GM12865 (cell line): ENCODE results near the gene AGTPBP1.
"Not testable (repeated sequence)": the region's sequence is repeated elsewhere in the genome, so short reads cannot be mapped to it uniquely, and the experiment has no call there.

Experiments used
- DNase-seq: peaks from one replicate; pipeline ENCODE4 v3.0.0; 2010; ENCODE audit warnings: low read depth
- H3K4me3 ChIP-seq: 2 replicates; pipeline ENCODE4 v1.5.1; 2011; ENCODE audit warnings: mild to moderate bottlenecking, low read depth, low read length, control low read depth
- CTCF ChIP-seq: IDR thresholded peaks from 2 replicates; pipeline ENCODE4 v1.5.1; 2011; ENCODE audit warnings: low read length, control low read depth, low read depth, inconsistent platforms; ENCODE audit not compliant: insufficient read depth; ENCODE audit errors: missing control alignments

AGTPBP1 gene, protein sequence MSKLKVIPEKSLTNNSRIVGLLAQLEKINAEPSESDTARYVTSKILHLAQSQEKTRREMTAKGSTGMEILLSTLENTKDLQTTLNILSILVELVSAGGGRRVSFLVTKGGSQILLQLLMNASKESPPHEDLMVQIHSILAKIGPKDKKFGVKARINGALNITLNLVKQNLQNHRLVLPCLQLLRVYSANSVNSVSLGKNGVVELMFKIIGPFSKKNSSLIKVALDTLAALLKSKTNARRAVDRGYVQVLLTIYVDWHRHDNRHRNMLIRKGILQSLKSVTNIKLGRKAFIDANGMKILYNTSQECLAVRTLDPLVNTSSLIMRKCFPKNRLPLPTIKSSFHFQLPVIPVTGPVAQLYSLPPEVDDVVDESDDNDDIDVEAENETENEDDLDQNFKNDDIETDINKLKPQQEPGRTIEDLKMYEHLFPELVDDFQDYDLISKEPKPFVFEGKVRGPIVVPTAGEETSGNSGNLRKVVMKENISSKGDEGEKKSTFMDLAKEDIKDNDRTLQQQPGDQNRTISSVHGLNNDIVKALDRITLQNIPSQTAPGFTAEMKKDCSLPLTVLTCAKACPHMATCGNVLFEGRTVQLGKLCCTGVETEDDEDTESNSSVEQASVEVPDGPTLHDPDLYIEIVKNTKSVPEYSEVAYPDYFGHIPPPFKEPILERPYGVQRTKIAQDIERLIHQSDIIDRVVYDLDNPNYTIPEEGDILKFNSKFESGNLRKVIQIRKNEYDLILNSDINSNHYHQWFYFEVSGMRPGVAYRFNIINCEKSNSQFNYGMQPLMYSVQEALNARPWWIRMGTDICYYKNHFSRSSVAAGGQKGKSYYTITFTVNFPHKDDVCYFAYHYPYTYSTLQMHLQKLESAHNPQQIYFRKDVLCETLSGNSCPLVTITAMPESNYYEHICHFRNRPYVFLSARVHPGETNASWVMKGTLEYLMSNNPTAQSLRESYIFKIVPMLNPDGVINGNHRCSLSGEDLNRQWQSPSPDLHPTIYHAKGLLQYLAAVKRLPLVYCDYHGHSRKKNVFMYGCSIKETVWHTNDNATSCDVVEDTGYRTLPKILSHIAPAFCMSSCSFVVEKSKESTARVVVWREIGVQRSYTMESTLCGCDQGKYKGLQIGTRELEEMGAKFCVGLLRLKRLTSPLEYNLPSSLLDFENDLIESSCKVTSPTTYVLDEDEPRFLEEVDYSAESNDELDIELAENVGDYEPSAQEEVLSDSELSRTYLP

GRCh38 chr9:85741875-85742596, at the start of gene AGTPBP1:
Gene AGTPBP1 (minus strand): TSS chr9:85741954. CDS start chr9:85712533, 29,421 bp downstream.
- H3K4me3 ChIP-seq: peak within 1 kb of the TSS; percentile 95
- no peak for TF ChIP-seq CTCF
- peak; percentile 98 for DNase-seq

- DNase-seq, H3K4me3 ChIP-seq: not testable (repeated sequence)
These were observed 44.4 kb upstream of the AGTPBP1 start for GRCh38 chr9:85786116-85786515.

DNA sequence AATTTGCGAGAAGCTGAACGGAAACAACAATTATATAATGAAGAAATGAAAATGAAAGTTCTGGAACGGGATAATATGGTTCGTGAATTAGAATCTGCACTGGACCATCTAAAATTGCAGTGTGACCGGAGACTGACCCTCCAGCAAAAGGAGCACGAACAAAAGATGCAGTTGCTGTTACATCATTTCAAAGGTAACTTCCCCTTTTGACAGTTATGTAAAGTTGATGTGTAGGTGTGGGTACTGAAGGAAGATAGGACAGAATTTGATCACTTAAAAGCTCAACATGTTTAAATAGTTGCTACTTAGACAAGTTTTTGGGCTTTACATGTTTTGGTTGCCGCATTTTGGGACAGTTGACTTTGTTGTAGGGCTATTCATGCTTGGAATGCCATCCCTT, 32.1 kb upstream of the AGTPBP1 start:
- not testable (repeated sequence) for H3K4me3 ChIP-seq, DNase-seq

DNA sequence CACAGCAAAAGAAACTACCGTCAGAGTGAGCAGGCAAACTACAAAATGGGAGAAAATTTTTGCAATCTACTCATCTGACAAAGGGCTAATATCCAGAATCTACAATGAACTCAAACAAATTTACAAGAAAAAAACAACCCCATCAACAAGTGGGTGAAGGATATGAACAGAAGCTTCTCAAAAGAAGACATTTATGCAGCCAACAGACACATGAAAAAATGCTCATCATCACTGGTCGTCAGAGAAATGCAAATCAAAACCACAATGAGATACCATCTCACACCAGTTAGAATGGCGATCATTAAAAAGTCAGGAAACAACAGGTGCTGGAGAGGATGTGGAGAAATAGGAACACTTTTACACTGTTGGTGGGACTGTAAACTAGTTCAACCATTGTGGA, 20.0 kb upstream of the AGTPBP1 start:
- not testable (repeated sequence) for H3K4me3 ChIP-seq, DNase-seq

DNA sequence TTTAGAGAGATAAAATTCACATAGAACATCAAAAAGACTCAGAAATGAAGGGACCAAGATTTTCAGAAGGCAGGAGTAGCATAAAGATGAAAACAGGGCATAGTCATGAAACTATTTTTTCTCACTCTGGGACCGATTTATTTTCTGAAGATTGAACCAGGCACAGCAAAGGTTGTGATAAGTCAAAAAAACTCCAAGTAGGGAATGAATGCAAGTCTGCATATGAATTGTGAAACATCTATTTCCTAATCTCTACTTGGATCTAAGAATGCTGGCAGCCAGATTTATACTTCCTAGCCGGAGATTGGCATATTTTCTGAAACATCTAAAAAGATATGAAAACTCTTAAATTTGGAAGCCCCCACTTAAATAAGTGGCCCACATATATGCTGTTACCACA, 16.0 kb upstream of the AGTPBP1 start:
- DNase-seq, H3K4me3 ChIP-seq: not testable (repeated sequence)

DNA sequence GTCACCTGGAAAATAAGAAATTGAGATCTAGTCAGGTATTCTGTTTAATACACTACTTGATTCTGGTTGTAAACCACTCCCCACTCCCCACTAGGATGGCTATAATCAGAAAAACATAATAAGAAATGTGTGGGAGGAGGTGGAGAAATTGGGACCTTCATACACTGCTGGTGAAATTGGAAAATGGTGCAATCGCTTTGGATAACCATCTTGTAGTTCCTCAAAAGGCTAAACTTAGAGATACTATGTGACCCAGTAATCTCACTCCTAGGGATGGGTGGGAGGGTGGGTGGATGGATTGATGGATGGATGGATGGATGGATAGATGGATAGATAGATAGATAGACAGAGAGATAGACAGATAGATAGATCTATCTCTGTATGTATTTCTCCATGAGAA, 14.5 kb upstream of the AGTPBP1 start:
- DNase-seq: not testable (repeated sequence)

GRCh38 chr9:85746309-85746708, 4.6 kb upstream of the AGTPBP1 start:
- TF ChIP-seq CTCF: no peak
- DNase-seq: no peak
- no peak overlapping the region for H3K4me3 ChIP-seq

More for the DNA sequence above, 14.5 kb upstream of the AGTPBP1 start:
- not testable (repeated sequence) for H3K4me3 ChIP-seq

DNA sequence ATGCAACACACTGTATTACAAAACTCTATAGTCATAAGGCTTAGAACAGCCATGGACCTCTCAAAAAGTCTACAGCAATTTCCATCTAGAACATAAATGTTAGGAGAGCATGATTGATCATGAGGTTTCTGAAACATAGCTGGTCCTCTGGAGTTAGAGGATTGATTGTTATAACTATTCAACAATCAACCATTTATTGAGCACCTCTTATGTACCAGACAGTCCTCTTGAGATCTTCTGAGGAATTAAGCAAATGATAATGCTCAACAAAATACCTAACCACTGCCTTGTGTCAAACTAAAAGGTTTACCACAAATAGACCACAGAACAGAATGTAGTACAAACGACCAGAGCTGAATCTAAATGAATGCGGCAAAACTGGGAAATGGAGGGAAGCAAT, 3.4 kb upstream of the AGTPBP1 start:
- TF ChIP-seq CTCF: no peak
- H3K4me3 ChIP-seq: no peak overlapping the region
- DNase-seq: no peak

DNA sequence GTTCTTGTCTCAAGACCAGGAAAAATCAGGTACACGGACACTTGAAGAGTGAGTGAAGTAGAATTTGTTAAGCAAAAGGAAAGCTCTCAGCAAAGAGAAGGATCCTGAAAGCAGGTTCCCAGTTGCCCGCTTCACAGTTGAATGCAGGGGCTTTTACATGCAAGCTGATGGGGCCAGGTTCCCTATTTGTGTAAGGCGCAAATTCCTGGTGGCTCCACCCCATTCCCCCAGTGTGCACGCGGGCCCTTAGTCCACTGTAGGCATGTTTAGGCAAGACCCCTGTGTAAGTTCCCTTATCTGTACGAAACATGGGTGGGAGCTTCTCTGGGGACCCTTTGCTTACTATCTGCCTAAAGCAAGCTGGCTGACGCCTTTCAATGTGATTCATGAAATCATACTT, 2.7 kb upstream of the AGTPBP1 start:
- no peak for TF ChIP-seq CTCF
- DNase-seq: no peak
- no peak overlapping the region for H3K4me3 ChIP-seq
